WI38 (cell line): Measurements from ENCODE around the gene LMNTD1.

Source experiments
- H3K4me3 ChIP-seq: 2 replicates; pipeline ENCODE4 v1.5.1; 2011; ENCODE audit warnings: low read depth, mild to moderate bottlenecking, control low read depth, low read length
- TF ChIP-seq, protein P1 (sequence below): IDR thresholded peaks from 2 replicates; pipeline ENCODE4 v1.5.1; 2012; ENCODE audit warnings: low read depth, mild to moderate bottlenecking, control low read depth, low read length

The LMNTD1 gene

DNA sequence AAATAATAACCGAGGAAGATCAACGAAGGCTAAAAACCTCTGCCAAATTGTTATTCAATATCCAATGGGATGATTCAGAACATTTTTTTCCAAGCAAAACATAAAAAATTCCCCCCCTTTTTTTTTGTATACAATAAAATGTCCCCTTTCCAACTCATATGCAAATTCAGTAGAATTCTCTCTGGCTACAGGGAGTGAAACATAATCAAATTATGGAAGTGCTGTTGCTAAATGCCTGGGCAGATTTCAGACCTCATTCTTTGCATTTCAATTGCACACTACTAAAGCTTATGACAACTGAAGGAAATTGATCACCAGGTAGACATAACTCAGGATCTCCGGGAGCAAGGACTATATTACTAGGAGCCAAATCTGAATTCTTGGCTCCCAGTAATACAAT lies 51.0 kb downstream of the LMNTD1 start:
- TF ChIP-seq, protein P1, sequence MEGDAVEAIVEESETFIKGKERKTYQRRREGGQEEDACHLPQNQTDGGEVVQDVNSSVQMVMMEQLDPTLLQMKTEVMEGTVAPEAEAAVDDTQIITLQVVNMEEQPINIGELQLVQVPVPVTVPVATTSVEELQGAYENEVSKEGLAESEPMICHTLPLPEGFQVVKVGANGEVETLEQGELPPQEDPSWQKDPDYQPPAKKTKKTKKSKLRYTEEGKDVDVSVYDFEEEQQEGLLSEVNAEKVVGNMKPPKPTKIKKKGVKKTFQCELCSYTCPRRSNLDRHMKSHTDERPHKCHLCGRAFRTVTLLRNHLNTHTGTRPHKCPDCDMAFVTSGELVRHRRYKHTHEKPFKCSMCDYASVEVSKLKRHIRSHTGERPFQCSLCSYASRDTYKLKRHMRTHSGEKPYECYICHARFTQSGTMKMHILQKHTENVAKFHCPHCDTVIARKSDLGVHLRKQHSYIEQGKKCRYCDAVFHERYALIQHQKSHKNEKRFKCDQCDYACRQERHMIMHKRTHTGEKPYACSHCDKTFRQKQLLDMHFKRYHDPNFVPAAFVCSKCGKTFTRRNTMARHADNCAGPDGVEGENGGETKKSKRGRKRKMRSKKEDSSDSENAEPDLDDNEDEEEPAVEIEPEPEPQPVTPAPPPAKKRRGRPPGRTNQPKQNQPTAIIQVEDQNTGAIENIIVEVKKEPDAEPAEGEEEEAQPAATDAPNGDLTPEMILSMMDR = no peak
- no peak overlapping the region for H3K4me3 ChIP-seq

DNA sequence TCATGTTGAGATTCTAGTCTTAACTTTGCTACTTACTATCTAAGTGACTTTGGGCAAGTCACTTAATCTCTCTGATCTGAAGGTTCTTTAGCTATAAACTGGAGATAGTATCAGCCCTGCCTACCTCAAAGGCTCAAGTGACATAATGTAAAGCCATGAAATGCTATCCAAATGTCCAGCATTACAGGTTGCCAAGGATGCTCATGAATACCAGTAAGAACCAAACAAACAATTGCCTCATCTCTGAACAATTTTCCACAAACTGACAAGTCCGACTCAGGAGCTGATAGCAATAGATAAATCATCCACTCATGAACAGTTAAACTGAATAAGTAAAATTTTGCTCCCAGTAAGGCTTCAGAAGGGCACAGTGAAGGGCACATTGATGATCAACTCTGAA lies 51.5 kb downstream of the LMNTD1 start:
- no peak overlapping the region for H3K4me3 ChIP-seq
- TF ChIP-seq, protein P1 = no peak

DNA sequence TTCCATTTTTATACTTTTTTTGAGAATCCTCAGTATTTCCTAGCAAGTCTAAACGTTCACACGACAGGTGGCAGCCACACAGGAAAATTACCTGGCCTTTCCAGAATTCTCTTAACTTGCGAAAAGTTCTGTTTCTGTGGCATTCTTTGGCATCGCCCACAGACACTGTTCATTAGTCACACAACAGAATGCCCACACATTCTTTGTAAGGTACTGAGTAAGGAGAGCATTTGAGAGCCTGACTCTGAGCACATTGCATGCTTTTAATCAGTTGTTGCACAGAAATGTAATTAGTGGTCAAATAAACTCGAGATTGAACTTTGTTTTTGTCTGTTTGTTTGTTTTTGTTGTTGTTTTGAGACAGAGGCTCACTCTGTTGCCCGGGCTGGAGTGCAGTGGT lies 52.4 kb downstream of the LMNTD1 start:
- H3K4me3 ChIP-seq = no peak overlapping the region
- TF ChIP-seq, protein P1 = no peak

DNA sequence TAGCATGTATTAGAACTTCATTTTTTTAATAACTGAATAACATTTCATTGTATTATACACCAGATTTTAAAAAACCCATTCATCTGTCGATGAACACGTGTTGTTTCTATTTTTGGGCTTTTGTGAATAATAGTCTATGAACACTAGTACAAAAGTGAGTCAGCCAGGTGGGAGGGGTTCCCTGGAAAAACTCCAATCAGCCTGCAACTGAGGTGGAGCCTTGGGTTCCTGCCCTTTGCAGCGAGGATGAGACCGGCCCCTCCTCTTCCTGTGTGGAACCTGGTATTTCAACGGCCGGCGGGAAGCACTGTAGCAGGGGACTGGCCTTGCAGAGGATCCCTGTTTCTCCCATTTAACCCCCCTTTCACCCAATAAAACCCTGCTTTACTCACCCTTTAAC lies 56.1 kb downstream of the LMNTD1 start:
- TF ChIP-seq, protein P1 = no peak
- H3K4me3 ChIP-seq = no peak overlapping the region

DNA sequence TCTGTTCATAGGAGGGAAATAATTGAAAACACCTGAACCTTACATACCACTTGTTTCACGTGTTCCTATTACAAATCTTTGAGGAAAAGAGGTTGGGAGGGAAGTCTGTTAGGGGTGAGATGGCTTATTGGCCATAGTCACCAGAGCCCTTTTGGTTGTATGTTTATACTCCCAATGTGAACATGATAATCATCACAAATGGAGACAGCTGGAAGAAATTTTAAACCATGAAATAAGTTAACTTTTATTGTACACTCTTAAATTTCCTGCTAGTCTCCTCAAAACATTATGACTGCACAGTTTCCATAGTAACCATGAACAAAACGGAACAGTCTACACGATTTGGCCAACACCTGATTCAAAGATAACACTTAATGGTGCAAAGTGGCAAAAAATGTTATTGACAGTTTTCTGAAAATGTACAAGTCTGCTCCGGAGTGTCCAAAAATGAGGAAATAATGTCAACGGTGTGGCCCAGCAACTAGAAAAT lies 56.9 kb downstream of the LMNTD1 start:
- no peak overlapping the region for H3K4me3 ChIP-seq
- TF ChIP-seq, protein P1 = no peak

DNA sequence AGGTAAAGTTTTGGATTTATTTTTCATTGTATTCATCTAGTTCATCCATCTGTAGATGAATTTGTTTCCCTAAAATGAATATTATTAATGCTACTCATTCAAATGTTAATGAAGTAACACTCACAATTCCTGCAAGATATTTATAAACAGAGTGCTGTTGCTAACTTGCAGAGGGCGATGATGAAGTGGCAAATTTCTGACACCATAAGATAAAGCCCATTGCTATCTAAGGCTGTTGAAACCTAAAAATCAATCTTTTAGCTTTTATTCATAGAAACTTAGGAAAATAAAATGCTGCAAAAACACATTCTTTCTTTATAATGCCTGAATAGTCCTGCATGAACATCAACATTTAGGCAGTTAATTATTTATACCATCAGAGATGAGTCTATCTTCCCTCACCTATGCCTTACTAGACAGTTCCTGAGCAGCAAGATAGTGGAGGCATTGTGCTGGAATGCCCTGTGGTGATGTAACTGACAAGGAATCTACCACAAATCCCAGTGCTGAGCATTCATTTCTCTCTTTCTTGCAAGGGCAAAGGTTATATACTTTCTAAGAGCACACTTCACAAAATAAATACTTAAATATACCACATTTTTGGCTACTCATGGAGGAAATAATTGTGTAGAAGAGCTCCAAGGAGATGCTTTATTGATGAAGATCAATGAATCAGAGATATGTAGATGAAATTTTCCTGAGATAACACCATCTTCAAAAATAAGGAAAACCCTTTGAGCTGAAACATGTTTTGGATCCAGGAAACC lies 57.6 kb downstream of the LMNTD1 start:
- H3K4me3 ChIP-seq = no peak overlapping the region
- TF ChIP-seq, protein P1 = no peak

DNA sequence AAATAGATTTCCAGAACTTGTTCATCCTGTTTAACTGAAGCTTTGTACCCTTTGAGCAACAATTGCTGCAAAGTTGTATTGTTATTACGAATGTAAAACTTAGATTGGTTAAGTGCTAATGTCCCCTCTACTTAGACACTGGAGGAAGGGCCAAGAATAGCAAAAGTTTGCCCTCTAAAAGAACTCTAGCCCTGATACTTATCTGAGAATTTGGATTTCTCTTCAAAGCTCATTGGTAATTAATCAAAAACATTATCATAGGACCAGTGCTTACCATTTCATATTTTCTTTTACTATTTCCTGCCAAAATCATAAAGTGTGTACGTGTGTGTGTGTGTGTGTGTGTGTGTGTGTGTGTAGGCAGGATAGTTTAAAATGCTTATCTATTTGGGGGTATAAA lies 58.2 kb downstream of the LMNTD1 start:
- no peak overlapping the region for H3K4me3 ChIP-seq
- TF ChIP-seq, protein P1 = no peak
